ENCODE results near the gene ATP11A.
"Not testable (repeated sequence)": the region's sequence is repeated elsewhere in the genome, so short reads cannot be mapped to it uniquely, and the experiment has no call there.

ATP11A gene

GRCh38 chr13:112705286-112705685 lies 15.4 kb downstream of the ATP11A start:
- Histone ChIP-seq H3K9me2 (replicated peaks; ENCODE audit: insufficient read depth, low read length) (no peaks in the 10 kb centered on the region), H4K20me1 (ENCODE audit: insufficient read depth, low read length) (no peaks in the 10 kb centered on the region), H3K4me1 (ENCODE audit: low read length) (no peaks in the 10 kb centered on the region), H3K36me3 (replicated peaks; ENCODE audit: insufficient read depth, low read length) (no peaks in the 10 kb centered on the region), H3K27ac (ENCODE audit: low read length) (no peak overlapping the region), H3K79me2 (ENCODE audit: low read length) (peaks cover 89% of the 10 kb centered on the region), H3K27me3 (replicated peaks; ENCODE audit: insufficient read depth, low read length) (no peaks in the 10 kb centered on the region), H2AFZ (ENCODE audit: low read length) (no peak overlapping the region), H3K4me2 (ENCODE audit: low read depth, low read length) (no peak overlapping the region), H3K9ac (ENCODE audit: low read length) (no peak overlapping the region), H3F3A (ENCODE audit: insufficient read depth, low read length) (no peaks in the 10 kb centered on the region), H3K4me3 (ENCODE audit: low read length) (no peak overlapping the region), H3K9me3 (replicated peaks; ENCODE audit: insufficient read depth, low read length) (no peaks in the 10 kb centered on the region)
- DNase-seq = no peak
- TF ChIP-seq CTCF (IDR thresholded peaks at IDR 0.05; ENCODE audit: low read length) (no peak), EZH2 (optimal IDR thresholded peaks at IDR 0.05; ENCODE audit: low read depth, low read length) (no peak), EZH2phosphoT487 (IDR thresholded peaks at IDR 0.05; ENCODE audit: low read length) (no peak)

GRCh38 chr13:112706171-112706570 lies 16.3 kb downstream of the ATP11A start:
- H3K9ac ChIP-seq (ENCODE audit: low read length) = no peak overlapping the region
- no peaks in the 10 kb centered on the region for H3F3A ChIP-seq (ENCODE audit: insufficient read depth, low read length)
- no peak overlapping the region for H3K4me2 ChIP-seq (ENCODE audit: low read depth, low read length)
- no peak overlapping the region for H3K4me3 ChIP-seq (ENCODE audit: low read length)
- no peak overlapping the region for H2AFZ ChIP-seq (ENCODE audit: low read length)
- no peak overlapping the region for H3K27ac ChIP-seq (ENCODE audit: low read length)
- no peaks in the 10 kb centered on the region for H4K20me1 ChIP-seq (ENCODE audit: insufficient read depth, low read length)
- no peaks in the 10 kb centered on the region for H3K9me3 ChIP-seq (replicated peaks; ENCODE audit: insufficient read depth, low read length)
- no peak for DNase-seq
- no peaks in the 10 kb centered on the region for H3K9me2 ChIP-seq (replicated peaks; ENCODE audit: insufficient read depth, low read length)
- H3K36me3 ChIP-seq (replicated peaks; ENCODE audit: insufficient read depth, low read length) = no peaks in the 10 kb centered on the region
- TF ChIP-seq CTCF (IDR thresholded peaks at IDR 0.05; ENCODE audit: low read length) (no peak), EZH2 (optimal IDR thresholded peaks at IDR 0.05; ENCODE audit: low read depth, low read length) (no peak), EZH2phosphoT487 (IDR thresholded peaks at IDR 0.05; ENCODE audit: low read length) (no peak)
- H3K4me1 ChIP-seq (ENCODE audit: low read length) = no peaks in the 10 kb centered on the region
- peaks cover 86% of the 10 kb centered on the region for H3K79me2 ChIP-seq (ENCODE audit: low read length)
- no peaks in the 10 kb centered on the region for H3K27me3 ChIP-seq (replicated peaks; ENCODE audit: insufficient read depth, low read length)

- H3K79me2 ChIP-seq (ENCODE audit: low read length) = peaks cover 82% of the 10 kb centered on the region
Measured at GRCh38 chr13:112708560-112709240, 18.9 kb downstream of the ATP11A start.

GRCh38 chr13:112709316-112709715 lies 19.5 kb downstream of the ATP11A start:
- DNase-seq; H2AFZ ChIP-seq (ENCODE audit: low read length); H3K27me3 ChIP-seq (replicated peaks; ENCODE audit: insufficient read depth, low read length); H3F3A ChIP-seq (ENCODE audit: insufficient read depth, low read length); H3K4me2 ChIP-seq (ENCODE audit: low read depth, low read length); H3K9me3 ChIP-seq (replicated peaks; ENCODE audit: insufficient read depth, low read length); H3K4me1 ChIP-seq (ENCODE audit: low read length); H3K9ac ChIP-seq (ENCODE audit: low read length); H4K20me1 ChIP-seq (ENCODE audit: insufficient read depth, low read length); H3K4me3 ChIP-seq (ENCODE audit: low read length); H3K9me2 ChIP-seq (replicated peaks; ENCODE audit: insufficient read depth, low read length); H3K27ac ChIP-seq (ENCODE audit: low read length); H3K36me3 ChIP-seq (replicated peaks; ENCODE audit: insufficient read depth, low read length): not testable (repeated sequence)
- peaks cover 82% of the 10 kb centered on the region for H3K79me2 ChIP-seq (ENCODE audit: low read length)

More at GRCh38 chr13:112708560-112709240, 18.9 kb downstream of the ATP11A start:
- Histone ChIP-seq H3K27me3 (replicated peaks; ENCODE audit: insufficient read depth, low read length) (no peaks in the 10 kb centered on the region), H3K4me2 (ENCODE audit: low read depth, low read length) (no peak overlapping the region), H4K20me1 (ENCODE audit: insufficient read depth, low read length) (no peaks in the 10 kb centered on the region), H2AFZ (ENCODE audit: low read length) (no peak overlapping the region), H3K9ac (ENCODE audit: low read length) (no peak overlapping the region), H3K4me3 (ENCODE audit: low read length) (no peak overlapping the region), H3F3A (ENCODE audit: insufficient read depth, low read length) (no peaks in the 10 kb centered on the region), H3K9me3 (replicated peaks; ENCODE audit: insufficient read depth, low read length) (no peaks in the 10 kb centered on the region), H3K9me2 (replicated peaks; ENCODE audit: insufficient read depth, low read length) (no peaks in the 10 kb centered on the region), H3K27ac (ENCODE audit: low read length) (no peak overlapping the region), H3K36me3 (replicated peaks; ENCODE audit: insufficient read depth, low read length) (no peaks in the 10 kb centered on the region), H3K4me1 (ENCODE audit: low read length) (no peaks in the 10 kb centered on the region)
- no peak for DNase-seq
- TF ChIP-seq CTCF (IDR thresholded peaks at IDR 0.05; ENCODE audit: low read length) = no peak
- TF ChIP-seq EZH2 (optimal IDR thresholded peaks at IDR 0.05; ENCODE audit: low read depth, low read length) = no peak
- TF ChIP-seq EZH2phosphoT487 (IDR thresholded peaks at IDR 0.05; ENCODE audit: low read length) = no peak
